Measurements from ENCODE around the gene MIDN. TPM values are rescaled to one million over a fixed set of nuclear protein-coding genes. Genes with fewer than 3 reads are reported as not detected.

MIDN gene
- total and polyA plus RNA-seq, 10 of the 15 experiments (the other 5 are each of a cell fraction or from before 2014, with no cell fraction given), result 0.38 to 51.5 (median 7.2) TPM

DNA sequence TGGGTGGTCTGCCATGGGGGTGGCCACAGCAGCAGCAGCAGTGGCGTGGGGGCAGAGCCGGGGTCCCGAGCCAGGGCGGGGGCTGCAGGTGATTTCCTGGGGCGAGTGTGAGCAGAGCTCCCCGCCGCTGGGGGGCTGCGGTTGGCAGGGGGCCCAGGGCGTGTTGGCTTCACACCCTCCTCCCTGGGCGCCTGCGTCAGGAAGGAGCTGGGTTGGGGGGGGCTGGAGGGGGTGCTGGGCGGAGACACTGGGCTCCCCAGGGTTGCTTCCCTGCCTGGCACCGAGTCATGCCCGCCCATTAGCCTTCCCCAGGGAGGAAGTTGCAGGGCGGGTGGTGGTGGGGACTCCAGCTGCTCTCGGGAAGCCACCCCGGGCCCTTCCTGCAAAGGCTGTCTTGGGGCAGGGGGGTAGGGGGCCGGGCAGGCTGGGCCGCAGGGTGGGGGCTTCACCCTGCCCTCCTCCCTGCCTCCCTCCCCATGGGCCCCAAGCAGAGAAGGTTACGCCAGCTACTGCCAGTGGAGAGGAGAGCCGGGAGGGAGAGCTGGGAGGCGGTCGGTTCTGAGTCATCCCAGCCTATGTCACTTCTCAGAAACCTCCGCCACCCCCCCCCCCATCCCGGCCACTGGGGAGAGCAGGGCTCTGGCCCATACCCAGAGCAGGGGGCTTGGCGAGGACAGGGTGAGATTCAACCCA is 4.6 kb downstream of the MIDN start:
- no TSS peak for BruUV-seq (replicated peaks)
- DNase-seq (ENCODE audit: low read depth, low spot score) (no peak), ATAC-seq (peak; percentile 36), FAIRE-seq (no peak)
- H3K9ac ChIP-seq (ENCODE audit: control insufficient read depth, insufficient read depth, low read length), result peak overlapping the region; percentile 86
- no peaks in the 10 kb centered on the region for H3K27me3 ChIP-seq (replicated peaks in 1 of 2; ENCODE audit: control insufficient read depth in 2 of 2, insufficient read depth in 2 of 2, low read length in 1 of 2)
- POLR2A ChIA-PET, result interaction anchor here (0.7 to 2.9 kb wide), 8 partner anchors 9 to 186 kb away, joined by 3 to 29 read pairs (median 11); partner anchors contain the start of genes ARHGAP45 and CIRBP
- SMC1A ChIA-PET (ENCODE audit: uncharacterized antibody, unreplicated experiment), result interaction anchor here (1.2 to 1.9 kb wide), 3 partner anchors 9 to 13 kb away, joined by 4 to 14 read pairs (median 6); no protein-coding TSS in a partner anchor
- H3K79me2 ChIP-seq (ENCODE audit: control insufficient read depth, insufficient read depth, low read length), result peaks cover 56% of the 10 kb centered on the region
- H3K4me1 ChIP-seq (ENCODE audit: control insufficient read depth, insufficient read depth, low read length), result peaks cover 13% of the 10 kb centered on the region
- WGBS (ENCODE audit: insufficient coverage, insufficient replicate concordance, low lambda C conversion rate, missing lambda C conversion rate), result 1% methylated on average over 12 of the region's 26 CpGs
- no peaks in the 10 kb centered on the region for H3K9me3 ChIP-seq (replicated peaks; ENCODE audit: control insufficient read depth, insufficient read depth, low read length)
- CTCF ChIA-PET, result interaction anchor here (1.0 to 2.3 kb wide), 6 partner anchors 9 to 26 kb away, joined by 3 to 26 read pairs (median 8); partner anchors contain the start of gene CIRBP
- peak overlapping the region; percentile 53 for H3K4me2 ChIP-seq (ENCODE audit: control insufficient read depth, insufficient read depth)
- peaks cover 14 to 29% of the 10 kb centered on the region in 2 experiments; a peak in 3 of 4 replicates for H3K36me3 ChIP-seq (ENCODE audit: control insufficient read depth in 2 of 2, insufficient read depth in 2 of 2, low read length in 1 of 2)
- H2AFZ ChIP-seq (ENCODE audit: control insufficient read depth, low read depth, low read length), result no peak overlapping the region
- peak overlapping the region; percentile 91 for H3K4me3 ChIP-seq
- no peaks in the 10 kb centered on the region for H4K20me1 ChIP-seq (ENCODE audit: control insufficient read depth, insufficient read depth)
- in situ Hi-C loops (cut with MboI), result no loop called here
- intact Hi-C loops (cut with micrococcal nuclease; ENCODE audit: unreplicated experiment), result no loop called here
- RAD21 ChIA-PET (ENCODE audit: unreplicated experiment), result interaction anchor here (1.0 to 2.9 kb wide), 5 partner anchors 9 to 130 kb away, joined by 3 to 47 read pairs (median 7); partner anchors contain the start of gene CIRBP
- peak overlapping the region; percentile 72 for H3K27ac ChIP-seq (ENCODE audit: control insufficient read depth, insufficient read depth)
- peak; percentile 54; the same call in 1 of the 2 replicates for TF ChIP-seq POLR2AphosphoS2 (IDR thresholded peaks at IDR 0.05; ENCODE audit: low read depth, low read length)
- TF ChIP-seq ATF7 (IDR thresholded peaks at IDR 0.05; ENCODE audit: low read depth), result 0 out of 2 replicates have a peak, but pooled peaks have one; percentile 33
- TF ChIP-seq RCOR1 (conservative IDR thresholded peaks at IDR 0.05; ENCODE audit: low read depth, low read length), result no peak
- peak; percentile 72 for TF ChIP-seq IKZF1 (conservative IDR thresholded peaks at IDR 0.05)
- TF ChIP-seq IKZF2 (IDR thresholded peaks at IDR 0.05), result peak; percentile 39 to 59; a peak in 2 of 4 replicates
- peak; percentile 81 for TF ChIP-seq MEF2B (IDR thresholded peaks at IDR 0.05; ENCODE audit: partially characterized antibody, poor library complexity, severe bottlenecking)
- no peak for TF ChIP-seq MEF2A (IDR thresholded peaks at IDR 0.05; ENCODE audit: insufficient read depth, low read depth, low read length)
- TF ChIP-seq GATAD2B (conservative IDR thresholded peaks at IDR 0.05; ENCODE audit: low read depth), result peak; percentile 17; the same call in 1 of the 2 replicates
- TF ChIP-seq SP1 (IDR thresholded peaks at IDR 0.05; ENCODE audit: low read depth, low read length), result no peak
- no peak for TF ChIP-seq KLF5 (IDR thresholded peaks at IDR 0.05; ENCODE audit: partially characterized antibody)
- TF ChIP-seq SREBF2 (IDR thresholded peaks at IDR 0.05; ENCODE audit: low read length), result no peak
- no peak for TF ChIP-seq ZNF687 (IDR thresholded peaks at IDR 0.05)
- no peak for TF ChIP-seq NBN (IDR thresholded peaks at IDR 0.05)
- no peak for TF ChIP-seq JUND (IDR thresholded peaks at IDR 0.05; ENCODE audit: low read depth, low read length)
- TF ChIP-seq, protein P1, sequence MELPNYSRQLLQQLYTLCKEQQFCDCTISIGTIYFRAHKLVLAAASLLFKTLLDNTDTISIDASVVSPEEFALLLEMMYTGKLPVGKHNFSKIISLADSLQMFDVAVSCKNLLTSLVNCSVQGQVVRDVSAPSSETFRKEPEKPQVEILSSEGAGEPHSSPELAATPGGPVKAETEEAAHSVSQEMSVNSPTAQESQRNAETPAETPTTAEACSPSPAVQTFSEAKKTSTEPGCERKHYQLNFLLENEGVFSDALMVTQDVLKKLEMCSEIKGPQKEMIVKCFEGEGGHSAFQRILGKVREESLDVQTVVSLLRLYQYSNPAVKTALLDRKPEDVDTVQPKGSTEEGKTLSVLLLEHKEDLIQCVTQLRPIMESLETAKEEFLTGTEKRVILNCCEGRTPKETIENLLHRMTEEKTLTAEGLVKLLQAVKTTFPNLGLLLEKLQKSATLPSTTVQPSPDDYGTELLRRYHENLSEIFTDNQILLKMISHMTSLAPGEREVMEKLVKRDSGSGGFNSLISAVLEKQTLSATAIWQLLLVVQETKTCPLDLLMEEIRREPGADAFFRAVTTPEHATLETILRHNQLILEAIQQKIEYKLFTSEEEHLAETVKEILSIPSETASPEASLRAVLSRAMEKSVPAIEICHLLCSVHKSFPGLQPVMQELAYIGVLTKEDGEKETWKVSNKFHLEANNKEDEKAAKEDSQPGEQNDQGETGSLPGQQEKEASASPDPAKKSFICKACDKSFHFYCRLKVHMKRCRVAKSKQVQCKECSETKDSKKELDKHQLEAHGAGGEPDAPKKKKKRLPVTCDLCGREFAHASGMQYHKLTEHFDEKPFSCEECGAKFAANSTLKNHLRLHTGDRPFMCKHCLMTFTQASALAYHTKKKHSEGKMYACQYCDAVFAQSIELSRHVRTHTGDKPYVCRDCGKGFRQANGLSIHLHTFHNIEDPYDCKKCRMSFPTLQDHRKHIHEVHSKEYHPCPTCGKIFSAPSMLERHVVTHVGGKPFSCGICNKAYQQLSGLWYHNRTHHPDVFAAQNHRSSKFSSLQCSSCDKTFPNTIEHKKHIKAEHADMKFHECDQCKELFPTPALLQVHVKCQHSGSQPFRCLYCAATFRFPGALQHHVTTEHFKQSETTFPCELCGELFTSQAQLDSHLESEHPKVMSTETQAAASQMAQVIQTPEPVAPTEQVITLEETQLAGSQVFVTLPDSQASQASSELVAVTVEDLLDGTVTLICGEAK (IDR thresholded peaks at IDR 0.05; ENCODE audit: borderline replicate concordance), result no peak

Measured in GM12878 (cell line).